ENCODE data around the gene MAGEF1. TPM values are rescaled to one million over a fixed set of nuclear protein-coding genes. Genes with fewer than 3 reads are reported as not detected.

MAGEF1 gene
- total and polyA plus RNA-seq, 9 donors: 28.3 to 48.7 (median 39.7) TPM

DNA sequence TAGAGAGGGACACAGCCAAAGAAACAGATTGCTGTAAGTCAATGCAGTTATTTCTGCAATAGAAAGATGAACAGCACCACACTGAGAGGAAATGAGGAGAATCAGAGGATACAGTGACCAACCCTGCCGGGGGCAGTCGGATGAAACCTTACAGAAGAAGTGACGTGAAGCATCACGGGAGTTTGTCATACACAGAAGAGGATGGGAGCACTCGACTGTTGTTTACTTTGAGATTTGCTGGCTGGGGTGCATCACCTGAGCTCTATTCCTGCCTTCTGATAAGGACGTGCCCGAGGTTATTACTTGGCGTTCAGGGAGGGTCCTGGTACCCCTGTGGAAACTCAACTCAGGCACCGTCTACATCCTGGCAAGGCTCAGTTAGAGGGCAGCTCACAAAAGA lies 45.4 kb downstream of the MAGEF1 start:
- intact Hi-C loops (cut with DNase I): no loop called here
- no peak overlapping the region for H3K27ac ChIP-seq
- DNase-seq: no peak
- H3K4me3 ChIP-seq: no peak overlapping the region
- H3K27me3 ChIP-seq: no peaks in the 10 kb centered on the region
- no peaks in the 10 kb centered on the region for H3K9me3 ChIP-seq
- no peak for TF ChIP-seq EP300 (IDR thresholded peaks at IDR 0.05)
- WGBS, 3 donors: 80 to 85% (median 83%) methylated on average over 9 of the region's 9 CpGs
- H3K36me3 ChIP-seq: no peaks in the 10 kb centered on the region
- no peaks in the 10 kb centered on the region for H3K4me1 ChIP-seq (ENCODE audit: insufficient read depth)

DNA sequence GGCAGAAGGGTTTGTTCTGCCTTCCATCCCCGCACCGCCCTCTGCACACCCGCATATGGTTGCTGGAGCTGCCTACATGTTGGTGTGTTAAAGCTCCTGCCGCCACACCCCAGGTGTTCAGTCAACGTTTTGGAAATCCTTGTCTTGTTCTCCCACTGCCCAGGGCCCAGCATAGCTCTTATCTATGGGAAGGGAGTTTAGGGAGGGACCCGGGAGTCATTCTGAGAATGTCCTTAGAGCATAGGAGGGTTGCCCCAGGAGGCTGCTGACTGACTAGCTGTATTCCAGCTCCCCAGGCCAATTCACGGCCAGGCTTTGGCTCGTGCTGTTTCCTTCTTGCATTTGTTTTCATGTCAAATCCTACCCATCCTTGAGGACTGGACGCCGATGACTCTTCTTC lies 46.8 kb downstream of the MAGEF1 start:
- no peak for DNase-seq
- Histone ChIP-seq H3K36me3 (no peaks in the 10 kb centered on the region), H3K4me3 (no peak overlapping the region), H3K9me3 (no peaks in the 10 kb centered on the region), H3K4me1 (ENCODE audit: insufficient read depth) (no peaks in the 10 kb centered on the region), H3K27me3 (no peaks in the 10 kb centered on the region), H3K27ac (no peak overlapping the region)
- intact Hi-C loops (cut with DNase I): no loop called here
- no peak for TF ChIP-seq EP300 (IDR thresholded peaks at IDR 0.05)
- 82 to 85% (median 84%) methylated on average over 10 of the region's 10 CpGs for WGBS, 3 donors

DNA sequence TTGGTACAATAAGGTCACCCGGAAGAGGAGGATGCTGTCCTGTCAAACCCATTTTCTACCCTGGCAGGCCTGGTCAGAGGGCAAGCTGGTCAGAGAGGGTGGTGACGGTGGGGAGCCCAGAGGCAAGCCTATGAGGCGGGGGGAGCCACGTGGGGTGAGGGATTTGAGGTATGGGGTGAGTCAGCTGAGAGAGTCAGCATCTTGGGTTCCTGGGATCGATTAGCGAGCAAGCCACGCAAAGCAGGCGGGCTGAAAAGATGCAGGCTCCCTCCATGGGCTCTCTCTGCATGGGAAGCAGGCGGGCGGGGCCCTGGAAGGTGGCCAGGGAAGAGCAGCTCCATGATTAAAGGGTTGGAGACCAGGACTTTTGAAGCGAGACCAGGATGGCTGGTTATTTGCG lies 48.1 kb downstream of the MAGEF1 start:
- Histone ChIP-seq H3K36me3 (no peaks in the 10 kb centered on the region), H3K27me3 (no peaks in the 10 kb centered on the region), H3K4me1 (ENCODE audit: insufficient read depth) (no peaks in the 10 kb centered on the region), H3K27ac (no peak overlapping the region), H3K9me3 (no peaks in the 10 kb centered on the region), H3K4me3 (no peak overlapping the region)
- no peak for DNase-seq
- intact Hi-C loops (cut with DNase I): no loop called here
- 87 to 90% (median 89%) methylated on average over 12 of the region's 12 CpGs for WGBS, 3 donors
- TF ChIP-seq POLR2A (IDR thresholded peaks at IDR 0.05) (no peak), EP300 (IDR thresholded peaks at IDR 0.05) (no peak)
- TF ChIP-seq, protein P1, sequence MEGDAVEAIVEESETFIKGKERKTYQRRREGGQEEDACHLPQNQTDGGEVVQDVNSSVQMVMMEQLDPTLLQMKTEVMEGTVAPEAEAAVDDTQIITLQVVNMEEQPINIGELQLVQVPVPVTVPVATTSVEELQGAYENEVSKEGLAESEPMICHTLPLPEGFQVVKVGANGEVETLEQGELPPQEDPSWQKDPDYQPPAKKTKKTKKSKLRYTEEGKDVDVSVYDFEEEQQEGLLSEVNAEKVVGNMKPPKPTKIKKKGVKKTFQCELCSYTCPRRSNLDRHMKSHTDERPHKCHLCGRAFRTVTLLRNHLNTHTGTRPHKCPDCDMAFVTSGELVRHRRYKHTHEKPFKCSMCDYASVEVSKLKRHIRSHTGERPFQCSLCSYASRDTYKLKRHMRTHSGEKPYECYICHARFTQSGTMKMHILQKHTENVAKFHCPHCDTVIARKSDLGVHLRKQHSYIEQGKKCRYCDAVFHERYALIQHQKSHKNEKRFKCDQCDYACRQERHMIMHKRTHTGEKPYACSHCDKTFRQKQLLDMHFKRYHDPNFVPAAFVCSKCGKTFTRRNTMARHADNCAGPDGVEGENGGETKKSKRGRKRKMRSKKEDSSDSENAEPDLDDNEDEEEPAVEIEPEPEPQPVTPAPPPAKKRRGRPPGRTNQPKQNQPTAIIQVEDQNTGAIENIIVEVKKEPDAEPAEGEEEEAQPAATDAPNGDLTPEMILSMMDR (IDR thresholded peaks at IDR 0.05): no peak

DNA sequence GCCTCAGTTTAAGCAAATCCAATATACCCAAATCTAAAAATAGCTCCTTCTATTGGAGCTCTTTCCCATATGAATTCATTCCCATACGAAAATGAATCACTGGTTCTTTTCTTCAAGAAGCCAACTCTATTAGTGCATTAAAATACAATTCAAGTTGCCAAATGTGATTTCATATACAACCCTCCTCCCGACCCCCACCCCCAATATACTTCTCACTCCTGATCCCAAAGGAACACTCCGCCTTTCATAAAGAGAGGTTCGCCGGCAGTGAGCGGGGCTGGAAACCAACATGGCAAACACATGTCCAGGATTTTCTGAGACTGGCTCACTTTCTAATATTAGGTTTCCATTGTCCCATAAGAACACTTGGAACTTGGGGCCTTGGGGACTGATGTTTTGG lies 48.5 kb downstream of the MAGEF1 start:
- Histone ChIP-seq H3K36me3 (no peaks in the 10 kb centered on the region), H3K9me3 (no peaks in the 10 kb centered on the region), H3K27ac (no peak overlapping the region), H3K4me3 (no peak overlapping the region), H3K4me1 (ENCODE audit: insufficient read depth) (no peaks in the 10 kb centered on the region), H3K27me3 (no peaks in the 10 kb centered on the region)
- no peak for DNase-seq
- TF ChIP-seq POLR2A (IDR thresholded peaks at IDR 0.05) (no peak), EP300 (IDR thresholded peaks at IDR 0.05) (no peak)
- TF ChIP-seq, protein P1 (IDR thresholded peaks at IDR 0.05): no peak
- WGBS, 3 donors: 90 to 95% (median 92%) methylated on average over 6 of the region's 6 CpGs
- intact Hi-C loops (cut with DNase I): no loop called here

DNA sequence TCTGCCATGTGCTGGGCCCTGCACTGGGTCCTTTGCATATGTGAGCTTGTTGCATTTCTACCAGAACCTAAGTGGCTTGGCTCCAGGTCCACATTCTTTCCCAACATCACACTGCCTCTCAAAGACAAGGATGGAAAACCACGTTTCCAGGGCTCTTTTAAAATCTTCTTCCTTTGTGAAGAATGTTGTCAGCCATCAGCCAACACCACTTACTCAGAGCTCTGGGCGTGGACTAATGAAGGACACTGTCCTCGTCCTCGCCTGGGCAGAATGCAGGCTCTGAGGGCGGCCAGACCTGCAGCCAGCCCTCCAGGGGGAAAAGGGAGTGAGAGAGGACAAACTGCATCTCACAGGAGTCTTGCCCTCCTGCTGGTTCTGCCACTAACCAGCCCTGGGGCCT lies 49.7 kb downstream of the MAGEF1 start:
- H3K27ac ChIP-seq: no peak overlapping the region
- TF ChIP-seq POLR2A (IDR thresholded peaks at IDR 0.05) (no peak), EP300 (IDR thresholded peaks at IDR 0.05) (no peak)
- TF ChIP-seq, protein P1 (IDR thresholded peaks at IDR 0.05): no peak
- no peak for DNase-seq
- no peaks in the 10 kb centered on the region for H3K4me1 ChIP-seq (ENCODE audit: insufficient read depth)
- no peaks in the 10 kb centered on the region for H3K27me3 ChIP-seq
- no peaks in the 10 kb centered on the region for H3K9me3 ChIP-seq
- 48 to 56% (median 53%) methylated on average over 5 of the region's 5 CpGs for WGBS, 3 donors
- no peaks in the 10 kb centered on the region for H3K36me3 ChIP-seq
- intact Hi-C loops (cut with DNase I): no loop called here
- H3K4me3 ChIP-seq: no peak overlapping the region

DNA sequence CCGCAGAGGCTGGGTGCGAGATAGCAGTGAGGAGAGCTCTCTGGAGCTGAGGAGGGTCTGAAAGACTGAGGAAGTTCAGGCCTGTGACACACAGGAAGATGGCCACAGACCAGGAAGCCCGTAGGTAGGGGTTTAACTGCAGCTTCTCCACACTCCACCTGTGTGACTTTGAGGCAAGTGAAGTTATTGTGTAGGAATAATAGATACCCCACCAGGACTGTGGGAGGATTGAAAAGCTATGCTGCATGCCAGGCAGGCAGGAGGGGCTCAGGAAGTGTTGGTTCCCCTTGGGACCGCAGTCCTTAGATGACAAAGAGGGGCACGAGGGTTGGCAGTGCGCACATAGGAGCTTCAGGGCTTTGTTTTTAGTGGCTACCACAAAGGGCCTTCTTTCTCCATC lies 50.9 kb downstream of the MAGEF1 start:
- no peaks in the 10 kb centered on the region for H3K27me3 ChIP-seq
- TF ChIP-seq POLR2A (IDR thresholded peaks at IDR 0.05) (no peak), EP300 (IDR thresholded peaks at IDR 0.05) (no peak)
- TF ChIP-seq, protein P1 (IDR thresholded peaks at IDR 0.05): no peak
- H3K36me3 ChIP-seq: no peaks in the 10 kb centered on the region
- no peaks in the 10 kb centered on the region for H3K4me1 ChIP-seq (ENCODE audit: insufficient read depth)
- H3K9me3 ChIP-seq: no peaks in the 10 kb centered on the region
- intact Hi-C loops (cut with DNase I): no loop called here
- WGBS, 3 donors: 90 to 95% (median 91%) methylated on average over 6 of the region's 6 CpGs
- H3K4me3 ChIP-seq: no peak overlapping the region
- no peak for DNase-seq
- H3K27ac ChIP-seq: no peak overlapping the region
